ENCODE results near the gene CREG2.

Gene CREG2

GRCh38 chr2:101428422-101429176 is 41.3 kb upstream of the CREG2 start:
- H3K9me3 ChIP-seq (replicated peaks in 1 of 2; ENCODE audit: control insufficient read depth in 2 of 2, insufficient read depth in 1 of 2, low read depth in 1 of 2, low read length in 2 of 2): no peaks in the 10 kb centered on the region
- H3K14ac ChIP-seq (ENCODE audit: low read length): no peak overlapping the region
- no peak overlapping the region for H3K9ac ChIP-seq (ENCODE audit: low read depth, low read length, poor library complexity)
- DNase-seq (ENCODE audit: low spot score): no peak
- no peaks in the 10 kb centered on the region for H3K4me1 ChIP-seq (ENCODE audit: control insufficient read depth in 2 of 2, insufficient read depth in 1 of 2, low read depth in 1 of 2, low read length in 2 of 2)
- no peaks in the 10 kb centered on the region for H3K79me1 ChIP-seq (ENCODE audit: low read depth, low read length)
- H2AK5ac ChIP-seq (ENCODE audit: low read depth, low read length): no peak overlapping the region
- no peak overlapping the region for H3K23ac ChIP-seq (ENCODE audit: low read depth, low read length, poor library complexity)
- no peaks in the 10 kb centered on the region for H3K36me3 ChIP-seq (replicated peaks in 1 of 2; ENCODE audit: control insufficient read depth in 2 of 2, insufficient read depth in 2 of 2, low read length in 2 of 2)
- no CpG with 5 or more reads among the region's 10 CpGs for WGBS, 2 donors (ENCODE audit: extremely low coverage in 2 of 2, insufficient read length in 2 of 2, insufficient replicate concordance in 1 of 2)
- no peak overlapping the region for H3K4me2 ChIP-seq (ENCODE audit: insufficient read depth, low read length, poor library complexity, severe bottlenecking)
- no peak overlapping the region for H2BK12ac ChIP-seq (ENCODE audit: low read length)
- no peak overlapping the region for H2BK120ac ChIP-seq (ENCODE audit: low read depth, low read length)
- no peak overlapping the region for H4K91ac ChIP-seq (ENCODE audit: low read depth, low read length, poor library complexity)
- H3K4ac ChIP-seq (ENCODE audit: low read length): no peak overlapping the region
- no peak overlapping the region for H2AFZ ChIP-seq (ENCODE audit: low read length)
- no peak overlapping the region for H3K27ac ChIP-seq (replicated peaks; ENCODE audit: low read length)
- H4K8ac ChIP-seq (ENCODE audit: low read depth, low read length): no peak overlapping the region
- peaks cover 0 to 6% (median 0%) of the 10 kb centered on the region in 3 experiments for H3K27me3 ChIP-seq (ENCODE audit: control insufficient read depth in 3 of 3, insufficient read depth in 3 of 3, low read depth in 1 of 3, low read length in 3 of 3)
- no peak overlapping the region for H2BK5ac ChIP-seq (ENCODE audit: low read length)
- H3K18ac ChIP-seq (ENCODE audit: low read length): no peak overlapping the region
- no peak overlapping the region for H3K4me3 ChIP-seq (ENCODE audit: low read length in 2 of 2)
- H2BK15ac ChIP-seq (ENCODE audit: low read length): no peak overlapping the region

GRCh38 chr2:101427743-101428142 is 40.4 kb upstream of the CREG2 start:
- no peak overlapping the region for H3K14ac ChIP-seq (ENCODE audit: low read length)
- no peak overlapping the region for H3K4me2 ChIP-seq (ENCODE audit: insufficient read depth, low read length, poor library complexity, severe bottlenecking)
- H2AFZ ChIP-seq (ENCODE audit: low read length): no peak overlapping the region
- H4K8ac ChIP-seq (ENCODE audit: low read depth, low read length): no peak overlapping the region
- no peak overlapping the region for H2BK12ac ChIP-seq (ENCODE audit: low read length)
- no peak overlapping the region for H3K18ac ChIP-seq (ENCODE audit: low read length)
- WGBS, 2 donors (ENCODE audit: extremely low coverage in 2 of 2, insufficient read length in 2 of 2, insufficient replicate concordance in 1 of 2): no CpG with 5 or more reads among the region's 13 CpGs
- H2BK5ac ChIP-seq (ENCODE audit: low read length): no peak overlapping the region
- H3K79me1 ChIP-seq (ENCODE audit: low read depth, low read length): no peaks in the 10 kb centered on the region
- H3K27me3 ChIP-seq (ENCODE audit: control insufficient read depth in 3 of 3, insufficient read depth in 3 of 3, low read depth in 1 of 3, low read length in 3 of 3): peaks cover 0 to 6% (median 0%) of the 10 kb centered on the region in 3 experiments
- no peaks in the 10 kb centered on the region for H3K36me3 ChIP-seq (replicated peaks in 1 of 2; ENCODE audit: control insufficient read depth in 2 of 2, insufficient read depth in 2 of 2, low read length in 2 of 2)
- H4K91ac ChIP-seq (ENCODE audit: low read depth, low read length, poor library complexity): no peak overlapping the region
- no peak overlapping the region for H3K23ac ChIP-seq (ENCODE audit: low read depth, low read length, poor library complexity)
- H3K4me3 ChIP-seq (ENCODE audit: low read length in 2 of 2): no peak overlapping the region
- H3K4me1 ChIP-seq (ENCODE audit: control insufficient read depth in 2 of 2, insufficient read depth in 1 of 2, low read depth in 1 of 2, low read length in 2 of 2): no peaks in the 10 kb centered on the region
- no peak overlapping the region for H2BK120ac ChIP-seq (ENCODE audit: low read depth, low read length)
- no peak overlapping the region for H2BK15ac ChIP-seq (ENCODE audit: low read length)
- no peak overlapping the region for H3K4ac ChIP-seq (ENCODE audit: low read length)
- H3K27ac ChIP-seq (replicated peaks; ENCODE audit: low read length): no peak overlapping the region
- no peak overlapping the region for H2AK5ac ChIP-seq (ENCODE audit: low read depth, low read length)
- H3K9ac ChIP-seq (ENCODE audit: low read depth, low read length, poor library complexity): no peak overlapping the region
- no peaks in the 10 kb centered on the region for H3K9me3 ChIP-seq (replicated peaks in 1 of 2; ENCODE audit: control insufficient read depth in 2 of 2, insufficient read depth in 1 of 2, low read depth in 1 of 2, low read length in 2 of 2)
- no peak for DNase-seq (ENCODE audit: low spot score)

GRCh38 chr2:101427240-101427639 is 39.9 kb upstream of the CREG2 start:
- Histone ChIP-seq H3K23ac (ENCODE audit: low read depth, low read length, poor library complexity) (no peak overlapping the region), H4K8ac (ENCODE audit: low read depth, low read length) (no peak overlapping the region), H3K36me3 (replicated peaks in 1 of 2; ENCODE audit: control insufficient read depth in 2 of 2, insufficient read depth in 2 of 2, low read length in 2 of 2) (no peaks in the 10 kb centered on the region), H3K27me3 (ENCODE audit: control insufficient read depth in 3 of 3, insufficient read depth in 3 of 3, low read depth in 1 of 3, low read length in 3 of 3) (peaks cover 0 to 6% (median 0%) of the 10 kb centered on the region in 3 experiments), H2AFZ (ENCODE audit: low read length) (no peak overlapping the region), H3K4ac (ENCODE audit: low read length) (no peak overlapping the region), H3K4me1 (ENCODE audit: control insufficient read depth in 2 of 2, insufficient read depth in 1 of 2, low read depth in 1 of 2, low read length in 2 of 2) (no peaks in the 10 kb centered on the region), H2BK120ac (ENCODE audit: low read depth, low read length) (no peak overlapping the region), H2BK5ac (ENCODE audit: low read length) (no peak overlapping the region), H3K4me2 (ENCODE audit: insufficient read depth, low read length, poor library complexity, severe bottlenecking) (no peak overlapping the region), H3K27ac (replicated peaks; ENCODE audit: low read length) (no peak overlapping the region), H4K91ac (ENCODE audit: low read depth, low read length, poor library complexity) (no peak overlapping the region), H3K18ac (ENCODE audit: low read length) (no peak overlapping the region), H3K9me3 (replicated peaks in 1 of 2; ENCODE audit: control insufficient read depth in 2 of 2, insufficient read depth in 1 of 2, low read depth in 1 of 2, low read length in 2 of 2) (no peaks in the 10 kb centered on the region), H2AK5ac (ENCODE audit: low read depth, low read length) (no peak overlapping the region), H3K79me1 (ENCODE audit: low read depth, low read length) (no peaks in the 10 kb centered on the region), H2BK12ac (ENCODE audit: low read length) (no peak overlapping the region), H3K14ac (ENCODE audit: low read length) (no peak overlapping the region), H3K9ac (ENCODE audit: low read depth, low read length, poor library complexity) (no peak overlapping the region), H3K4me3 (ENCODE audit: low read length in 2 of 2) (no peak overlapping the region), H2BK15ac (ENCODE audit: low read length) (no peak overlapping the region)
- WGBS, 2 donors (ENCODE audit: extremely low coverage in 2 of 2, insufficient read length in 2 of 2, insufficient replicate concordance in 1 of 2): no CpG with 5 or more reads among the region's 7 CpGs
- DNase-seq (ENCODE audit: low spot score): no peak

- Histone ChIP-seq H2AK5ac (ENCODE audit: low read depth, low read length) (no peak overlapping the region), H3K4me2 (ENCODE audit: insufficient read depth, low read length, poor library complexity, severe bottlenecking) (no peak overlapping the region), H4K8ac (ENCODE audit: low read depth, low read length) (no peak overlapping the region), H3K4ac (ENCODE audit: low read length) (no peak overlapping the region), H3K27me3 (ENCODE audit: control insufficient read depth in 3 of 3, insufficient read depth in 3 of 3, low read depth in 1 of 3, low read length in 3 of 3) (peaks cover 0 to 6% (median 0%) of the 10 kb centered on the region in 3 experiments), H3K4me3 (ENCODE audit: low read length in 2 of 2) (no peak overlapping the region), H3K27ac (replicated peaks; ENCODE audit: low read length) (no peak overlapping the region), H3K4me1 (ENCODE audit: control insufficient read depth in 2 of 2, insufficient read depth in 1 of 2, low read depth in 1 of 2, low read length in 2 of 2) (no peaks in the 10 kb centered on the region), H3K9me3 (replicated peaks in 1 of 2; ENCODE audit: control insufficient read depth in 2 of 2, insufficient read depth in 1 of 2, low read depth in 1 of 2, low read length in 2 of 2) (no peaks in the 10 kb centered on the region), H3K9ac (ENCODE audit: low read depth, low read length, poor library complexity) (no peak overlapping the region), H3K23ac (ENCODE audit: low read depth, low read length, poor library complexity) (no peak overlapping the region), H2BK5ac (ENCODE audit: low read length) (no peak overlapping the region), H2BK120ac (ENCODE audit: low read depth, low read length) (no peak overlapping the region), H4K91ac (ENCODE audit: low read depth, low read length, poor library complexity) (no peak overlapping the region), H3K36me3 (replicated peaks in 1 of 2; ENCODE audit: control insufficient read depth in 2 of 2, insufficient read depth in 2 of 2, low read length in 2 of 2) (no peaks in the 10 kb centered on the region), H3K18ac (ENCODE audit: low read length) (no peak overlapping the region), H2BK15ac (ENCODE audit: low read length) (no peak overlapping the region), H3K79me1 (ENCODE audit: low read depth, low read length) (no peaks in the 10 kb centered on the region), H2BK12ac (ENCODE audit: low read length) (no peak overlapping the region), H3K14ac (ENCODE audit: low read length) (no peak overlapping the region), H2AFZ (ENCODE audit: low read length) (no peak overlapping the region)
- no peak for DNase-seq (ENCODE audit: low spot score)
- no CpG with 5 or more reads among the region's 7 CpGs for WGBS, 2 donors (ENCODE audit: extremely low coverage in 2 of 2, insufficient read length in 2 of 2, insufficient replicate concordance in 1 of 2)
Measured at GRCh38 chr2:101426822-101427221, 39.5 kb upstream of the CREG2 start.
